WI38 (cell line): ENCODE measurements around the gene CTF1.

ENCODE experiments used
- H3K4me3 ChIP-seq: 2 replicates; pipeline ENCODE4 v1.5.1; 2011; ENCODE audit warnings: low read depth, mild to moderate bottlenecking, control low read depth, low read length
- TF ChIP-seq, protein P1 (sequence below): IDR thresholded peaks from 2 replicates; pipeline ENCODE4 v1.5.1; 2012; ENCODE audit warnings: low read depth, mild to moderate bottlenecking, control low read depth, low read length

Gene CTF1

DNA sequence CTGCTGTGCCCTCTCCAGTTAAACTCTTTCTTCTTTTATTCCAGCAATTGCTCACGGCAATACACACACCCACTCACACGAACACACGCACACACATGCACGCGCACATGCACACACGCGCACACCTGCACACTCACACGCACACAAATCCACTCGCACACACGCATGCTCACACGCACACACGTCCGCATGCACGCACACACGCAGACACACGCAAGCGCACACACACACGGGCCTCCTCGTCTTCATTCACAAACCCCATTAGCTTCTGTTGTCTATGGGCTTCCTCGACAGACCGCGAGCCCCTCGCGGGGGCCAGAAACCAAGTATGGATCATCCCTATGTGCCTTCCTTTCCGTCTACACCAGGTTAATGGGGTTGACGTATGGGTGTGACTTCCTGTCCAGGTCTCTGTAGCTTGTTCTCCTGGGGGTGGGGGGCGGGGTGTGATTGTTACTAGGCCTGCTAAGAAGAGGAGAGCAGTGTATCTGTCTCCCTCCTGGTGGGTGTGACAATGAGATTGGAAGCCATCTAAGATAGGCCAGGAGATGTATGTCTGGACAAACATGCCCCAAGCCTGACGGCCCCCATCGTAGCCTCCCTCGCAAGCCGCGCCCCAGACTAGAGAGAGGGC is 670 bp upstream of the CTF1 start:
- TF ChIP-seq, protein P1, sequence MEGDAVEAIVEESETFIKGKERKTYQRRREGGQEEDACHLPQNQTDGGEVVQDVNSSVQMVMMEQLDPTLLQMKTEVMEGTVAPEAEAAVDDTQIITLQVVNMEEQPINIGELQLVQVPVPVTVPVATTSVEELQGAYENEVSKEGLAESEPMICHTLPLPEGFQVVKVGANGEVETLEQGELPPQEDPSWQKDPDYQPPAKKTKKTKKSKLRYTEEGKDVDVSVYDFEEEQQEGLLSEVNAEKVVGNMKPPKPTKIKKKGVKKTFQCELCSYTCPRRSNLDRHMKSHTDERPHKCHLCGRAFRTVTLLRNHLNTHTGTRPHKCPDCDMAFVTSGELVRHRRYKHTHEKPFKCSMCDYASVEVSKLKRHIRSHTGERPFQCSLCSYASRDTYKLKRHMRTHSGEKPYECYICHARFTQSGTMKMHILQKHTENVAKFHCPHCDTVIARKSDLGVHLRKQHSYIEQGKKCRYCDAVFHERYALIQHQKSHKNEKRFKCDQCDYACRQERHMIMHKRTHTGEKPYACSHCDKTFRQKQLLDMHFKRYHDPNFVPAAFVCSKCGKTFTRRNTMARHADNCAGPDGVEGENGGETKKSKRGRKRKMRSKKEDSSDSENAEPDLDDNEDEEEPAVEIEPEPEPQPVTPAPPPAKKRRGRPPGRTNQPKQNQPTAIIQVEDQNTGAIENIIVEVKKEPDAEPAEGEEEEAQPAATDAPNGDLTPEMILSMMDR: no peak
- H3K4me3 ChIP-seq: peak overlapping the region; percentile 73

DNA sequence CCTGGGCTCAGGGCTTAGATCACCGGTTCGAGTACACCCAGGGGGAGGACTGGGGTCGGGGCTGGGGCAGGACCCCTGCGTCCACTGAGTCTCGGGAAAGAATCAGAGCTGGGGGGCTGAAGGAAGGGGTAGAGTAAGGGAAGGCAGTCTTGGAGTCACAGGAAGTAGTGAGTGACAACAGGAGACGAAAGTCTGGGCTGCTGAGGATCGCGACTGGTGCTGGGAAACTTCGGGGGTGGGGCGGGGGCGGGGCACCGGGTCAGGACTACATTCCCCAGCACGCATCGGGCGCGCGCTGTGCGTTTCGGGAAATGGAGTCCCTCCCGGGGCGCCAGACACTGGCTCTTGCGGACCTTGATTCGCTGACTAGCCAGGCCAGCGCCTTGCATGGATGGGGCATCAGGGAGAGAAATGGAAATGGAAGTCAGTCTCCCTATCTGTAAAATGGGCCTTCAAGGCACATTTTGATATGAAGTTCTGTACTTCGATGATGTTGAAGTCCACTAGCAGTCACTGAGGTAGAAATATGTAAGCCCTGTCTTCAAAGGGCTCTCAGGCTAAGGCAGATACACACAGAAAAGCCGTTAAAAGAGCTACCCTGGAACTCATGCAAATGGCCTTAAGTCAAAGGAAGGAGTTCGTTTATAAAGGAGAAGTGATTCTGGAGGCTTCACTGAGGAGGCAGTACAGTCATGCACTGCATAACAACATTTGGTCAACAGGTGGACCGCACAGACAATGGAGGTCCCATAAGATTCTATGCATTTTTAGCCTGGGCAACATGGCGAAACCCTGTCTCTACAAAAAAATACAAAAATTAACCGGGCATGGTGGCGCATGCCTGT is 697 bp downstream of the CTF1 start:
- peak overlapping the region; percentile 73 for H3K4me3 ChIP-seq
- TF ChIP-seq, protein P1: no peak

DNA sequence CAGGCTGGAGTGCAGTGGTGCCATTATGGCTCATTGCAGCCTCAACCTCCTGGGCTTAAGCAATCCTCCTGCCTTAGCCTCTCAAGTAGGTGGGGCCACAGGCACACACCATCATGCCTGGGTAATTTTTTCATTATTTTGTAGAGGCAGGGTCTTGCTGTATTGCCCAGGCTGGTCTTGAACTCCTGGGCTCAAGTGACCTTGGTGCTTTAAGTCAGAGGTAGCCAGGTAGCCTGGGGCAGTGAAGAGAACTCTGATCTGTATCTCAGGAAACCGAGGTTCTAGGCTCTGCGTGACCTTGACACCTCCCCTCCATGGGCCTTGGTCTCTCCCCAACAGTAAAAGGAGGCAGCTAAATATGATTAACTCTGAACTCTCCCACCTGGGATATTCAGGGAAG is 3.4 kb downstream of the CTF1 start:
- no peak overlapping the region for H3K4me3 ChIP-seq
- TF ChIP-seq, protein P1: no peak

DNA sequence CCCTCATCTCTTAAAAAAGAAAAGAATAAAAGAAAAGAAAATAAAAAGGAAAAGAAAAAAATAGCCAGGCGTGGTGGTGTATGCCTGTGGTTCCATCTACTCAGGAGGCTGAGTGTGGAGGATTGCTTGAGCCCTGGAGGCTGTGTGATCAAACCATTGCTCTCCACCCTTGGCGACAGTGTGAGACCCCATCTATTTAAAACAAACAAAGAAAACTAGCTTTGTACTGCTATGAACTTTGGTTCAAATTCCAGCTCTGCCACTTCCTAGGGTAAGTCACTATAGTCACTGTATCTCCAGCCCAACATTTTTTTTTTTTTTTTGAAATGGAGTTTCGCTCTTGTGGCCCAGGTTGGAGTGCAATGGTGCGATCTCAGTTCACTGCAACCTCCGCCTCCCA is 4.2 kb downstream of the CTF1 start:
- TF ChIP-seq, protein P1: no peak
- no peak overlapping the region for H3K4me3 ChIP-seq

DNA sequence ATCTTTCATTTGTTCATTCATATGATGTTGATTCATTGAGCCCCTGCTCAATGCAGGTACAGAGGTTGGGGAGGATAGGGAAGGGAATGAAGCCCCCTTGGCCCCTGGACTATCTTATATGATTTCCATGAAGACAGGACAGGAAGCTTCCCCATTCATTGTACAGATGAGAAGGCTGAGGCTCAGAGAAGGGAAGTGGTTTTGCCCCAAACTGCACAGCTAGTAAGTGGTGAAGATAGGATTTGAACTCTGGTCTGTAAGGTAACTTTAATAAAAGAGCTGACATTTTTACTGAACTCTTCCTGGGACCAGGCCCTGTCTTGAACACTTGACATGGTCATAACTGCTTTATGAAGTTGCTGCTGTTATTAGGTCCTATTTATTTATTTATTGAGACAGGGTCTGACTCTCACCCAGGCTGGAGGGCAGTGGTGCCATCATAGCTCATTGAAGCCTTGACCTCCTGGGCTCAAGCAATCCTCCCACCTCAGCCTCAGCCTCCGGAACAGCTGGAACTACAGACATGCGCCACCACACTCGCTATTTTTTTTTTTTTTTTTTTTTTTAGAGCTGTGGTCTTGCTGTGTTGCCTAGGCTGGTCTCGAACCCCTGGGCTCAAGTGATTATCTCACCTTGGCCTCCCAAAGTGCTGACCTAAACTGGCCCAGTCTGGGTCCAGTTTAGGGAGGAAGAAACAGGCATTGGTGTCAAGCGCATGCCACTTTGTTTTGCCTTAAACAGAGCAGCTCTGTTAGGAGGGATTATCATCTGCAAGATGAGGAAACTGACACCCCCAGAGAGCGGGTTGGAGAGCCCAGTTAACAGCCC is 5.0 kb downstream of the CTF1 start:
- H3K4me3 ChIP-seq: peak overlapping the region; percentile 45
- TF ChIP-seq, protein P1: no peak

DNA sequence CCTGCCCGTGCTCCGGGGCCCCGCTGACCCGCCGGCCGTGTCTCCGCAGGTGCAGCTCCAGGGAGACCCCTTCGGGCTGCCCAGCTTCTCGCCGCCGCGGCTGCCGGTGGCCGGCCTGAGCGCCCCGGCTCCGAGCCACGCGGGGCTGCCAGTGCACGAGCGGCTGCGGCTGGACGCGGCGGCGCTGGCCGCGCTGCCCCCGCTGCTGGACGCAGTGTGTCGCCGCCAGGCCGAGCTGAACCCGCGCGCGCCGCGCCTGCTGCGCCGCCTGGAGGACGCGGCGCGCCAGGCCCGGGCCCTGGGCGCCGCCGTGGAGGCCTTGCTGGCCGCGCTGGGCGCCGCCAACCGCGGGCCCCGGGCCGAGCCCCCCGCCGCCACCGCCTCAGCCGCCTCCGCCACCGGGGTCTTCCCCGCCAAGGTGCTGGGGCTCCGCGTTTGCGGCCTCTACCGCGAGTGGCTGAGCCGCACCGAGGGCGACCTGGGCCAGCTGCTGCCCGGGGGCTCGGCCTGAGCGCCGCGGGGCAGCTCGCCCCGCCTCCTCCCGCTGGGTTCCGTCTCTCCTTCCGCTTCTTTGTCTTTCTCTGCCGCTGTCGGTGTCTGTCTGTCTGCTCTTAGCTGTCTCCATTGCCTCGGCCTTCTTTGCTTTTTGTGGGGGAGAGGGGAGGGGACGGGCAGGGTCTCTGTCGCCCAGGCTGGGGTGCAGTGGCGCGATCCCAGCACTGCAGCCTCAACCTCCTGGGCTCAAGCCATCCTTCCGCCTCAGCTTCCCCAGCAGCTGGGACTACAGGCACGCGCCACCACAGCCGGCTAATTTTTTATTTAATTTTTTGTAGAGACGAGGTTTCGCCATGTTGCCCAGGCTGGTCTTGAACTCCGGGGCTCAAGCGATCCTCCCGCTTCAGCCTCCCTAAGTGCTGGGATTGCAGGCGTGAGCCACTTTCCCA is 5.9 kb downstream of the CTF1 start:
- H3K4me3 ChIP-seq: peak overlapping the region; percentile 46
- TF ChIP-seq, protein P1: no peak
